ENCODE data around the gene CUX1.

The CUX1 gene

GRCh38 chr7:102277901-102278300, 460.5 kb downstream of the CUX1 start:
- no peak overlapping the region for H3K27ac Mint-ChIP-seq
- no peak overlapping the region for H3K4me3 Mint-ChIP-seq
- H3K36me3 Mint-ChIP-seq = no peaks in the 10 kb centered on the region
- no peaks in the 10 kb centered on the region for H3K9me3 Mint-ChIP-seq
- peaks cover 3% of the 10 kb centered on the region for H3K4me1 Mint-ChIP-seq
- CTCF ChIA-PET = interaction anchor here (1.5 to 9.4 kb wide), 3 partner anchors 29 to 113 kb away, joined by 5 to 78 read pairs (median 5); no protein-coding TSS in a partner anchor
- peaks cover 4% of the 10 kb centered on the region for H3K27me3 Mint-ChIP-seq
- DNase-seq = no peak

DNA sequence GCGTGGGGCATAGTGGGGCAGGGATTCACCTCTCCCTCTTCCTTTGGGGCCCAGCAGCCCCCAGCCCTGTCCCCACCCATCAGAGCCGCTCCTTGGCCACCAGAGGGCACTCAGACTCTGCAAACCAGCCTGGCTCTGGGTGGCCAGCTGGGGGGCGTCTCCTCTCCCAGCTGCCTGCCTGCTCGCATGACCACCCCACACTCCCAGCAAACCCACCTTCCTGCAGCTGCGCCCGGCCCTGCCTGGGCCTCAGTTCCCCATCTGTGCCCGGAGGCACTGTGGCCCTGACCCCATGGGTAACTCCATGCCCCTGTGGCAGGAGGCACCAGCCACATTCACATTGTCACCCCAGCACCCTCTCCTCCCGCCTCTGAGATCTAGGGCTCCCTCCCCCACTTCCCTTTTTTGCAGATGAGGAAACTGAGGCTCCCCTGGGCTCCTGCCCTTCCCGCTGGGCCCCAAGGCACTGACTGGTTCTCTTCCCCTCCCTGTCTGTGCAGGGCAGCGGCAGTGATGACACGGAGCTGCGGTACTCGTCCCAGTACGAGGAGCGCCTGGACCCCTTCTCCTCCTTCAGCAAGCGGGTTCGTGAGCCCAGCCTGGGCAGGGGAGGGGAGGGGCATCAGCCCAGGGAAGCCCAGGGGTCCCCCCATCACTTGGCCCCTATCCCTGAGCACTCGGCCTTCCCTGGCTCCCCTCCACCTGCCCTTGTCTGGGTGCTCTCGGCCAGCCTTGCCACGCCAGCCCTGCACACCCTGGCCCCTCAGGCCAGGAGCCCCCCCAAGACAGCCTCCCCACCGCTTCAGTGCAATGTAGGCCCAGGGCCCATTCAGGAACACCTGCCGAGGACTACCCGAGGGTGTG, 462.3 kb downstream of the CUX1 start:
- no peak overlapping the region for H3K4me3 Mint-ChIP-seq
- no peak overlapping the region for H3K27ac Mint-ChIP-seq
- peaks cover 9% of the 10 kb centered on the region for H3K4me1 Mint-ChIP-seq
- H3K36me3 Mint-ChIP-seq = no peaks in the 10 kb centered on the region
- CTCF ChIA-PET = interaction anchor here (1.5 to 9.4 kb wide), 2 partner anchors 31 to 111 kb away, joined by 3 to 78 read pairs; no protein-coding TSS in a partner anchor
- DNase-seq = peak; percentile 71
- no peaks in the 10 kb centered on the region for H3K9me3 Mint-ChIP-seq
- H3K27me3 Mint-ChIP-seq = peaks cover 21% of the 10 kb centered on the region

DNA sequence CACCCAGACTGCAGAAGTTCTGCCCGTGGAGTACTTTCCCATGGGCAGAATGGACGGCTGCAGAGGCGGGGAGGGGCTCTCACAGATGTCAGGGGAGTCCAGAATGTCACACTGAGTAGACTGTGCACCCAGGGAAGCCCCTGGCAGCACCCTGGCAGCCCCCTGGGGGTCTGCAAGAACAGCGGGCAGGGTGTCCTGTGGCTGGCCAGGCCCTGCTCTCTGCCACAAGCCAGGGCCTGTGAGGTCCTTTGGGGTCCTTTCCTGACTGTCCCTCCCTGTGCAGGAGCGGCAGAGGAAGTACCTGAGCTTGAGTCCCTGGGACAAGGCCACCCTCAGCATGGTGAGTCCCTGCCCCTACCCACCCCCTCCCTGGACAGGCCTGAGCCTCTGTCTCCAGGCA, 463.1 kb downstream of the CUX1 start:
- Mint-ChIP-seq H3K4me1 (peaks cover 17% of the 10 kb centered on the region), H3K27me3 (peaks cover 29% of the 10 kb centered on the region), H3K9me3 (no peaks in the 10 kb centered on the region), H3K36me3 (no peaks in the 10 kb centered on the region), H3K4me3 (no peak overlapping the region), H3K27ac (no peak overlapping the region)
- DNase-seq = no peak
- CTCF ChIA-PET = interaction anchor here (9.4 kb wide), 1 partner anchor 110 kb away, joined by 78 read pairs; no protein-coding TSS in a partner anchor

- H3K4me3 Mint-ChIP-seq = no peak overlapping the region
- peaks cover 38% of the 10 kb centered on the region for H3K27me3 Mint-ChIP-seq
Measured at GRCh38 chr7:102281785-102282184, 464.4 kb downstream of the CUX1 start.

GRCh38 chr7:102282465-102283362, 465.3 kb downstream of the CUX1 start:
- no peak for DNase-seq
- Mint-ChIP-seq H3K36me3 (no peaks in the 10 kb centered on the region), H3K4me3 (no peak overlapping the region), H3K27me3 (peaks cover 47% of the 10 kb centered on the region), H3K4me1 (peaks cover 17% of the 10 kb centered on the region), H3K9me3 (no peaks in the 10 kb centered on the region), H3K27ac (no peak overlapping the region)
- CTCF ChIA-PET = interaction anchor here (0.6 to 9.4 kb wide), 2 partner anchors 108 to 152 kb away, joined by 3 to 78 read pairs; no protein-coding TSS in a partner anchor

More at GRCh38 chr7:102281785-102282184, 464.4 kb downstream of the CUX1 start:
- CTCF ChIA-PET = interaction anchor here (9.4 kb wide), 1 partner anchor 109 kb away, joined by 78 read pairs; no protein-coding TSS in a partner anchor
- H3K27ac Mint-ChIP-seq = no peak overlapping the region
- H3K36me3 Mint-ChIP-seq = no peaks in the 10 kb centered on the region
- H3K4me1 Mint-ChIP-seq = peaks cover 17% of the 10 kb centered on the region
- no peak for DNase-seq
- no peaks in the 10 kb centered on the region for H3K9me3 Mint-ChIP-seq

GRCh38 chr7:102283477-102284189, 466.2 kb downstream of the CUX1 start:
- H3K27ac Mint-ChIP-seq = no peak overlapping the region
- CTCF ChIA-PET = interaction anchor here (9.4 kb wide), 1 partner anchor 107 kb away, joined by 78 read pairs; no protein-coding TSS in a partner anchor
- peaks cover 22% of the 10 kb centered on the region for H3K4me1 Mint-ChIP-seq
- no peak overlapping the region for H3K4me3 Mint-ChIP-seq
- H3K27me3 Mint-ChIP-seq = peaks cover 56% of the 10 kb centered on the region
- no peaks in the 10 kb centered on the region for H3K36me3 Mint-ChIP-seq
- H3K9me3 Mint-ChIP-seq = no peaks in the 10 kb centered on the region
- no peak for DNase-seq

DNA sequence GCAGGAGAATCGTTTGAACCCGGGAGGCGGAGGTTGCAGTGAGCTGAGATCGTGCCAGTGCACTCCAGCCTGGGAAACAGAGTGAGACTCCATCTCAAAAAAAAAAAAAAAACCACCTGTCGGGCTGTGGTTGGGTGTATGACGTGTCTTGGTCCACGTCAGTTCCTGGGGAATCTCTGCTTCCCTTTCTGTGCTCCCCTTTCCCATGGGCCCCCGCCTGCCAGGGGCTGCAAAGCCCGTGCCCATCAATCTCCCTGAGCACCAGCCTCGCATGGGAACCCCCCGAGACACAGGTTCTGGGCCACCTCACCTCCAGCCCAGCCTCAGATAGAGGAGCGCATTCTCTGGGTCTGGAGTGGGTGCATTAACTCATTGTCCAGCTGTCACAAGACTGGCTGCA, 467.0 kb downstream of the CUX1 start:
- H3K36me3 Mint-ChIP-seq = no peaks in the 10 kb centered on the region
- CTCF ChIA-PET = interaction anchor here (9.4 kb wide), 1 partner anchor 106 kb away, joined by 78 read pairs; no protein-coding TSS in a partner anchor
- peaks cover 22% of the 10 kb centered on the region for H3K4me1 Mint-ChIP-seq
- H3K27ac Mint-ChIP-seq = no peak overlapping the region
- no peak for DNase-seq
- no peak overlapping the region for H3K4me3 Mint-ChIP-seq
- peaks cover 64% of the 10 kb centered on the region for H3K27me3 Mint-ChIP-seq
- no peaks in the 10 kb centered on the region for H3K9me3 Mint-ChIP-seq

DNA sequence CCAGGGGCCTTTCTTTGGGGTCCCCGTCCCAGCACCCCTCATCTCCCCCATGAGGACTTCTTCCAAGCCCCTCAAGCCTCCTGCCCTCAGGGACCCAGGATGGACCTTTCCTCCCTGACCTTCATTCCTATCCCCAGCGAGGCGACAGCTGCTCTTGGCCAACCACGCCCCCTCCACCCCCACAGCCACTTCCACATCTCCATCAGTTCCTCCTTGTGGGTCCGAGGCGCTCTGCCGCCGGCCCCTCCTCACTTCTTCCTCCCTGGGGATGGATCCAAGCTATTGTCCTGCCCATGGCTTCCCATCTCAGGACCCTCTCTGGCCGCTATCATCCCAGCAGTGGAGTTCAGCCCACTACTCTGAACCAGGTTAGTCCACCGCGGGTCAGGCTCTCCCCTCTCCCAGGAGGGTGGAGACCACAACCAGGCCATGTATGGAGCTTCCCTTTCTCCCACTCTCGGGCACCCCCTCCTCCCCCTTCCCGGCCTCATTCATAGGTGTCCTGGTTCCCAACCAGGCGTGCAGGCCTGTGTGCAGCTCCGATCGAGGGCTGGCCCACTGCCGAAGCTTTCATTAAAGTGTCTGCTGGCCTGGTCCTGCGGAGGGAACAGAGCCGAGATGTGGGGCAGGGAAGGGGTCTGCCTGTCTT, 467.6 kb downstream of the CUX1 start:
- CTCF ChIA-PET = interaction anchor here (9.4 kb wide), 1 partner anchor 106 kb away, joined by 78 read pairs; no protein-coding TSS in a partner anchor
- H3K27ac Mint-ChIP-seq = no peak overlapping the region
- peaks cover 19% of the 10 kb centered on the region for H3K4me1 Mint-ChIP-seq
- peak overlapping the region; percentile 60 for H3K4me3 Mint-ChIP-seq
- peaks cover 70% of the 10 kb centered on the region for H3K27me3 Mint-ChIP-seq
- DNase-seq = no peak
- H3K9me3 Mint-ChIP-seq = no peaks in the 10 kb centered on the region
- no peaks in the 10 kb centered on the region for H3K36me3 Mint-ChIP-seq

DNA sequence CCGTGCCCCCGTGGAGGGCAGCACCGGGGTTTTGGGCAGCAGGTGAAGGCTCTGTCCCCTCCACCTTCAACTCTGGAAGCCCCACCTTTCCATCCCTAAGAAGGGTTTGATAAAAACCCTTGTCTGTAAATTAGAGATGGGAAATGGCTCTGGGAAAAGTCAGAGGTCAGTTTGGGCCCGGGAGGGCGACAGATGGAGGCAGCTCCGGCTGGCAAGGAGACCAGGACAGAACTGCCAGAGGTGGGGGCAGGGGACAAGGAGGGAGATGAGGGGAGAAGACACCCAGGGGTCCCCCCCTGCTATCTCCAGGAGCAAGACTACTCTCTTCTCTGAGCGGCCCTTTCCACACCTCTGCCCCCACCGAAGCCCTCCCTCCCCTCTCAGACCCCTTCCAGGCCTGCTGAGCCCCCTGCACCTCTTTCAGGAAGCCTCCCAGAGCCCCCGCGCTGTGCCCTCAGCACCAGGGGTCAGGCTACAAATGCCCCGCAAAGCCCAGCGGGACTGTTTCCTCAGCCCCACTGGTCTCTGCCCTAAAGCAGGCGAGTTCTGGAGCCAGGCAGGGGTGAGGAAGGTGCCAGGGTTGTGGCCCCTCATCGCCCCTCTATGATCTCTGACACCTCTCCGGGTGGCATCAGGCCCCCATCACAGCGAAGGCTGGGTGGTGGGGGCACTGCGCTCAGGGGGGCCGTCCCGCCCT, 468.3 kb downstream of the CUX1 start:
- Mint-ChIP-seq H3K4me3 (peak overlapping the region; percentile 60), H3K4me1 (peaks cover 19% of the 10 kb centered on the region), H3K27me3 (peaks cover 77% of the 10 kb centered on the region), H3K9me3 (no peaks in the 10 kb centered on the region), H3K36me3 (no peaks in the 10 kb centered on the region), H3K27ac (no peak overlapping the region)
- DNase-seq = no peak
- CTCF ChIA-PET = interaction anchor here (9.4 kb wide), 1 partner anchor 105 kb away, joined by 78 read pairs; no protein-coding TSS in a partner anchor

DNA sequence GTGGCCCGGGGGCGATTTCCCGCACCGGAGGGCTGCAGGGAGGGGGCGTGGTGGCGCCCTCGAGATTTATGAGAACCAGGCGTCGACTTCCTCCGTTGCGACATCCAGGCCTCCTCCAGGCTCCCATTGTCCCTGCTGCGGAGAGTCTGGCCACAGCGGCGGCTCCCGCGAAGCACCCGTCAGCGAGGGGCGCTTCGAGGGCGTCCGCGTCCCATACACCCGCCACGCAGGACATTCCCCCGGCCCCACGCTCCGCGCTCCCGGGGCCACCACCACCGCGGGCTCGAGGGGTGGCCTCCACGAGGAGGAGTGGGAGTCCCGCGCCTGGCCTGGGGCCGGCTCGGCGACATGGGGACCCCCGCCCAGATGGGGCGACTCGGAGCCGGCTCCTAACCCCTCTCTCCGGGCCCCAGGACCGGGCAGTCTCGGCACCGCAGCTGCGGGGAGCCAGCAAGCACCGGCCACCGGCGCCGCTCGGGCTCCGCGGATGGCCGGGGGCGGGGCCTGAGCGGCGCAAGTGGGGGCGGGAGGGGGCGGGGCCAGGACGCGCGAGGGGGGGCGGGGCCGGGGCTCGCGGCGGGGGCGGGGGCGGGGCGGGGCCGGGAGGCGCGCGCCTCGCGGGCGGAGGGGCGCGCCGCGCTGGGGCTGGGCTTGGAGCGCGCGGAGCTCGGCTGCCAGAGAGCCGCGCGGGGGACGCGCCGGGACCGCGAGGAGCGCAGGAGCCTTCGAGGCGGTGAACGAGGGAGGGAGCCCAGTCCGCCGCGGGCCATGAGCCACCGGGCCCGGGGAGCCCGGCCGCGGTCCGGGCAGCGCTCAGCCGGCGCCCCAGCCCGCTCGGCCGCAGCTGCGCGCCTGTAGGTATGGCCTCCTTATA, 469.0 kb downstream of the CUX1 start, which contains the start of gene SH2B2:
Gene SH2B2 (plus strand): TSS at position 632 of the 874 bp plus-strand sequence. CDS start 13,683 bp downstream, outside the sequence.
- no peaks in the 10 kb centered on the region for H3K36me3 Mint-ChIP-seq
- CTCF ChIA-PET = no interaction called here
- H3K4me1 Mint-ChIP-seq = peaks cover 22% of the 10 kb centered on the region
- peak within 1 kb of the TSS; percentile 69 for H3K4me3 Mint-ChIP-seq
- H3K27me3 Mint-ChIP-seq = peaks cover 85% of the 10 kb centered on the region
- no peak within 1 kb of the TSS for H3K27ac Mint-ChIP-seq
- peak; percentile 57 for DNase-seq
- H3K9me3 Mint-ChIP-seq = no peaks in the 10 kb centered on the region

GRCh38 chr7:102287111-102287980, 469.9 kb downstream of the CUX1 start:
- no peaks in the 10 kb centered on the region for H3K9me3 Mint-ChIP-seq
- H3K36me3 Mint-ChIP-seq = no peaks in the 10 kb centered on the region
- no peak overlapping the region for H3K27ac Mint-ChIP-seq
- peaks cover 27% of the 10 kb centered on the region for H3K4me1 Mint-ChIP-seq
- H3K27me3 Mint-ChIP-seq = peaks cover 86% of the 10 kb centered on the region
- peak overlapping the region; percentile 69 for H3K4me3 Mint-ChIP-seq
- CTCF ChIA-PET = interaction anchor here (0.9 kb wide), 1 partner anchor 104 kb away, joined by 3 read pairs; no protein-coding TSS in a partner anchor
- peak; percentile 38 for DNase-seq

All from activated naive CD4-positive, alpha-beta T cell treated with anti-CD3 and anti-CD28 coated beads, Interleukin-2, amount 10 ng/mL, durations not matched to agents 7 days and 5 days (primary cell).